ENCODE results near the gene STXBP2. TPM values are rescaled to one million over a fixed set of nuclear protein-coding genes. Genes with fewer than 3 reads are reported as not detected.

The STXBP2 gene
- total and polyA plus RNA-seq, 9 of the 15 experiments (the other 6 are each of a cell fraction or from before 2014, with no cell fraction given), result 2.5 to 163 (median 71.3) TPM

DNA sequence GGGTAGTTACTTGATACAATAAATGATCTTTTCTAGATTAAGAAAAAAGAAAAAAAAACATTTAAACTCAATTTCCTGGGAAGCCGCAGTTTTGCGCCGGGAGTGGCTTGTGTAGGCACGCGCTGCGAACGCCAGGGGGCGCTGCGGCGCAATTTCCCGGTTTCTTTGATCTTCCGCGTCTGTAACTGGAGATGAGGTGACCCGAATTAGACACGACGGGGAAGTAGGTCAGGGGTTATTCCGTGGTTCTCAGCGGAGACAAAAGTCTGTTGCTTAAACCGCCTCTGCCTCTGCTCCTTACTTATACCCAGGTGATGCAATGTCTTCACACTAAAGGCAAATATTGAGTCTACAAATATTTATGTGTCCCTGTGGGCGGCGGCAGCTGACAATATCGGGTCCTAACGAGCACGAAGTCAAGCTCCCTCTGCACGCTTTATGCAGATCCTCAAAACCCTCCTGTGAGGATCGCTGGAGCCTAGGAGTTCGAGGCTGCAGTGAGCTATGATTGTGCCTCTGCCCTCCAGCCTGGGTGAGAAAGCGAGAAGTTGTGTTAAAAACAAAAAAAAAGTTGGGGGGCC lies 15.2 kb downstream of the STXBP2 start (continued):
- peak; percentile 79 for TF ChIP-seq NCOR1 (IDR thresholded peaks at IDR 0.05)
- TF ChIP-seq YY1 (IDR thresholded peaks at IDR 0.05; ENCODE audit: borderline replicate concordance in 1 of 3, control insufficient read depth in 1 of 3, extremely low read depth in 1 of 3, insufficient read depth in 3 of 3, insufficient read length in 1 of 3, insufficient replicate concordance in 2 of 3, low read depth in 1 of 3, low read length in 2 of 3), result peak in 1 of 3 experiments; percentile 37
- TF ChIP-seq, protein P1, sequence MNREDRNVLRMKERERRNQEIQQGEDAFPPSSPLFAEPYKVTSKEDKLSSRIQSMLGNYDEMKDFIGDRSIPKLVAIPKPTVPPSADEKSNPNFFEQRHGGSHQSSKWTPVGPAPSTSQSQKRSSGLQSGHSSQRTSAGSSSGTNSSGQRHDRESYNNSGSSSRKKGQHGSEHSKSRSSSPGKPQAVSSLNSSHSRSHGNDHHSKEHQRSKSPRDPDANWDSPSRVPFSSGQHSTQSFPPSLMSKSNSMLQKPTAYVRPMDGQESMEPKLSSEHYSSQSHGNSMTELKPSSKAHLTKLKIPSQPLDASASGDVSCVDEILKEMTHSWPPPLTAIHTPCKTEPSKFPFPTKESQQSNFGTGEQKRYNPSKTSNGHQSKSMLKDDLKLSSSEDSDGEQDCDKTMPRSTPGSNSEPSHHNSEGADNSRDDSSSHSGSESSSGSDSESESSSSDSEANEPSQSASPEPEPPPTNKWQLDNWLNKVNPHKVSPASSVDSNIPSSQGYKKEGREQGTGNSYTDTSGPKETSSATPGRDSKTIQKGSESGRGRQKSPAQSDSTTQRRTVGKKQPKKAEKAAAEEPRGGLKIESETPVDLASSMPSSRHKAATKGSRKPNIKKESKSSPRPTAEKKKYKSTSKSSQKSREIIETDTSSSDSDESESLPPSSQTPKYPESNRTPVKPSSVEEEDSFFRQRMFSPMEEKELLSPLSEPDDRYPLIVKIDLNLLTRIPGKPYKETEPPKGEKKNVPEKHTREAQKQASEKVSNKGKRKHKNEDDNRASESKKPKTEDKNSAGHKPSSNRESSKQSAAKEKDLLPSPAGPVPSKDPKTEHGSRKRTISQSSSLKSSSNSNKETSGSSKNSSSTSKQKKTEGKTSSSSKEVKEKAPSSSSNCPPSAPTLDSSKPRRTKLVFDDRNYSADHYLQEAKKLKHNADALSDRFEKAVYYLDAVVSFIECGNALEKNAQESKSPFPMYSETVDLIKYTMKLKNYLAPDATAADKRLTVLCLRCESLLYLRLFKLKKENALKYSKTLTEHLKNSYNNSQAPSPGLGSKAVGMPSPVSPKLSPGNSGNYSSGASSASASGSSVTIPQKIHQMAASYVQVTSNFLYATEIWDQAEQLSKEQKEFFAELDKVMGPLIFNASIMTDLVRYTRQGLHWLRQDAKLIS (CRISPR knock-in tag; IDR thresholded peaks at IDR 0.05), result no peak
- peak; percentile 93 for TF ChIP-seq ATF7 (IDR thresholded peaks at IDR 0.05)
- TF ChIP-seq TFAP4 (CRISPR knock-in tag; IDR thresholded peaks at IDR 0.05; ENCODE audit: borderline replicate concordance), result peak; percentile 65; the same call in 1 of the 2 replicates
- TF ChIP-seq SOX6 (IDR thresholded peaks at IDR 0.05), result peak; percentile 73
- TF ChIP-seq MEF2A (IDR thresholded peaks at IDR 0.05; ENCODE audit: control insufficient read depth, low read depth, low read length), result 0 out of 2 replicates have a peak, but pooled peaks have one; percentile 60
- TF ChIP-seq MNT (conservative IDR thresholded peaks at IDR 0.05), result peak; percentile 47 to 60; a peak in 2 of 4 replicates
- TF ChIP-seq HDAC3 (IDR thresholded peaks at IDR 0.05; ENCODE audit: borderline replicate concordance, partially characterized antibody), result peak; percentile 89
- TF ChIP-seq, protein P2, sequence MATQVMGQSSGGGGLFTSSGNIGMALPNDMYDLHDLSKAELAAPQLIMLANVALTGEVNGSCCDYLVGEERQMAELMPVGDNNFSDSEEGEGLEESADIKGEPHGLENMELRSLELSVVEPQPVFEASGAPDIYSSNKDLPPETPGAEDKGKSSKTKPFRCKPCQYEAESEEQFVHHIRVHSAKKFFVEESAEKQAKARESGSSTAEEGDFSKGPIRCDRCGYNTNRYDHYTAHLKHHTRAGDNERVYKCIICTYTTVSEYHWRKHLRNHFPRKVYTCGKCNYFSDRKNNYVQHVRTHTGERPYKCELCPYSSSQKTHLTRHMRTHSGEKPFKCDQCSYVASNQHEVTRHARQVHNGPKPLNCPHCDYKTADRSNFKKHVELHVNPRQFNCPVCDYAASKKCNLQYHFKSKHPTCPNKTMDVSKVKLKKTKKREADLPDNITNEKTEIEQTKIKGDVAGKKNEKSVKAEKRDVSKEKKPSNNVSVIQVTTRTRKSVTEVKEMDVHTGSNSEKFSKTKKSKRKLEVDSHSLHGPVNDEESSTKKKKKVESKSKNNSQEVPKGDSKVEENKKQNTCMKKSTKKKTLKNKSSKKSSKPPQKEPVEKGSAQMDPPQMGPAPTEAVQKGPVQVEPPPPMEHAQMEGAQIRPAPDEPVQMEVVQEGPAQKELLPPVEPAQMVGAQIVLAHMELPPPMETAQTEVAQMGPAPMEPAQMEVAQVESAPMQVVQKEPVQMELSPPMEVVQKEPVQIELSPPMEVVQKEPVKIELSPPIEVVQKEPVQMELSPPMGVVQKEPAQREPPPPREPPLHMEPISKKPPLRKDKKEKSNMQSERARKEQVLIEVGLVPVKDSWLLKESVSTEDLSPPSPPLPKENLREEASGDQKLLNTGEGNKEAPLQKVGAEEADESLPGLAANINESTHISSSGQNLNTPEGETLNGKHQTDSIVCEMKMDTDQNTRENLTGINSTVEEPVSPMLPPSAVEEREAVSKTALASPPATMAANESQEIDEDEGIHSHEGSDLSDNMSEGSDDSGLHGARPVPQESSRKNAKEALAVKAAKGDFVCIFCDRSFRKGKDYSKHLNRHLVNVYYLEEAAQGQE (IDR thresholded peaks at IDR 0.05; ENCODE audit: borderline replicate concordance), result peak; percentile 81
- TF ChIP-seq, protein P2 (CRISPR knock-in tag; IDR thresholded peaks at IDR 0.05; ENCODE audit: low read depth), result no peak
- TF ChIP-seq TCF7 (IDR thresholded peaks at IDR 0.05; ENCODE audit: borderline replicate concordance), result peak; percentile 100
